ENCODE results near the gene IL20.

DNA sequence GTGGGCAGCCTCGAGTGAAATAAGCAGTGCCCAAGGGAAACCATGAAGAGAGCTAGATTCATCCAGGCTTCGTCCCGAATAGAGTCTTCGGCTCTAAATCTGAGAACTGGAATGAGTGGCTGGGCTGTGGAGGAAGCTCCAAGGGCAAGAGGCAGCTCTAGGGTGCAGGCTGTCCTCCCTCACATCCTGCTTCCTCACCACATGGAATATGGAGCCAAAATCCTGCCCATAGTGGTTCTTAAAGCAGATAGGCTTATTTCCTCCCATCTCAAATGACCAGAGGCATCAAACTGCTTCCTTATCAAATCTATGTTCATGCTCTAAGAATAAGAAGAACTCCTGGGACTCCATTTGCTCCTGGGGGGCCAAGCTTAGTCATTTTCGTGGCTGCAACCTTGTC, 34.3 kb downstream of the IL20 start:
- TF ChIP-seq, protein P1, sequence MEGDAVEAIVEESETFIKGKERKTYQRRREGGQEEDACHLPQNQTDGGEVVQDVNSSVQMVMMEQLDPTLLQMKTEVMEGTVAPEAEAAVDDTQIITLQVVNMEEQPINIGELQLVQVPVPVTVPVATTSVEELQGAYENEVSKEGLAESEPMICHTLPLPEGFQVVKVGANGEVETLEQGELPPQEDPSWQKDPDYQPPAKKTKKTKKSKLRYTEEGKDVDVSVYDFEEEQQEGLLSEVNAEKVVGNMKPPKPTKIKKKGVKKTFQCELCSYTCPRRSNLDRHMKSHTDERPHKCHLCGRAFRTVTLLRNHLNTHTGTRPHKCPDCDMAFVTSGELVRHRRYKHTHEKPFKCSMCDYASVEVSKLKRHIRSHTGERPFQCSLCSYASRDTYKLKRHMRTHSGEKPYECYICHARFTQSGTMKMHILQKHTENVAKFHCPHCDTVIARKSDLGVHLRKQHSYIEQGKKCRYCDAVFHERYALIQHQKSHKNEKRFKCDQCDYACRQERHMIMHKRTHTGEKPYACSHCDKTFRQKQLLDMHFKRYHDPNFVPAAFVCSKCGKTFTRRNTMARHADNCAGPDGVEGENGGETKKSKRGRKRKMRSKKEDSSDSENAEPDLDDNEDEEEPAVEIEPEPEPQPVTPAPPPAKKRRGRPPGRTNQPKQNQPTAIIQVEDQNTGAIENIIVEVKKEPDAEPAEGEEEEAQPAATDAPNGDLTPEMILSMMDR (IDR thresholded peaks at IDR 0.05; ENCODE audit: low read depth, low read length), result no peak
- no peak for TF ChIP-seq EZH2phosphoT487 (IDR thresholded peaks at IDR 0.05; ENCODE audit: low read depth)
